SK-N-SH treated with all-trans-retinoic acid at 6 μM for 48 hours (cell line): ENCODE measurements around the gene SHB.

Experiments used
- ATAC-seq: fragments of 200-7000 bp; cut with Tn5 transposase; 3 replicates; pipeline ENCODE4 v1.9.1; 2020; ENCODE audit warnings: mild to moderate bottlenecking, moderate library complexity
- ARNTL ChIP-seq: fragments of 450-650 bp; formaldehyde crosslinking; IDR thresholded peaks from 2 replicates; pipeline ENCODE4 v1.5.0; 2020; ENCODE audit warnings: low read depth, mild to moderate bottlenecking, moderate library complexity, borderline replicate concordance
- BACH2 ChIP-seq: fragments of 250-450 bp; sonication (Bioruptor Pico); IDR thresholded peaks from 2 replicates; pipeline ENCODE4 v1.9.0; 2021; ENCODE audit warnings: mild to moderate bottlenecking, borderline replicate concordance
- CSDC2 ChIP-seq: fragments of 250-450 bp; sonication (Bioruptor Pico); IDR thresholded peaks from 2 replicates; pipeline ENCODE4 v1.5.0; 2020; ENCODE audit warnings: mild to moderate bottlenecking, moderate library complexity
- ESRRG ChIP-seq: fragments of 250-450 bp; sonication (Bioruptor Pico); IDR thresholded peaks from 2 replicates; pipeline ENCODE4 v1.6.1; 2021; ENCODE audit warnings: mild to moderate bottlenecking
- GLIS3 ChIP-seq: fragments of 250-450 bp; sonication (Bioruptor Pico); IDR thresholded peaks from 2 replicates; pipeline ENCODE4 v1.5.0; 2020; ENCODE audit warnings: mild to moderate bottlenecking, moderate library complexity
- ISL1 ChIP-seq: fragments of 250-450 bp; sonication (Bioruptor Pico); IDR thresholded peaks from 2 replicates; pipeline ENCODE4 v2.1.2; 2022; ENCODE audit warnings: mild to moderate bottlenecking, moderate library complexity
- OSR1 ChIP-seq: fragments of 250-450 bp; sonication (Bioruptor Pico); IDR thresholded peaks from 2 replicates; pipeline ENCODE4 v1.8.0; 2022; ENCODE audit warnings: moderate library complexity, mild to moderate bottlenecking, inconsistent platforms
- PPARA ChIP-seq: fragments of 250-450 bp; sonication (Bioruptor Pico); IDR thresholded peaks from 2 replicates; pipeline ENCODE4 v1.5.0; 2020; ENCODE audit warnings: mild to moderate bottlenecking, borderline replicate concordance
- RARB ChIP-seq: fragments of 250-450 bp; sonication (Bioruptor Pico); IDR thresholded peaks from 2 replicates; pipeline ENCODE4 v1.8.0; 2021; ENCODE audit warnings: mild to moderate bottlenecking, moderate library complexity
- SNAI2 ChIP-seq: fragments of 250-450 bp; sonication (Bioruptor Pico); IDR thresholded peaks from 2 replicates; pipeline ENCODE4 v1.5.0; 2020; ENCODE audit warnings: mild to moderate bottlenecking, moderate library complexity
- TCF4 ChIP-seq: fragments of 250-450 bp; sonication (Bioruptor Pico); IDR thresholded peaks from 2 replicates; pipeline ENCODE4 v1.8.0; 2021; ENCODE audit warnings: mild to moderate bottlenecking, moderate library complexity, borderline replicate concordance
- TOX ChIP-seq: fragments of 250-450 bp; sonication (Bioruptor Pico); IDR thresholded peaks from 2 replicates; pipeline ENCODE4 v1.8.0; 2021; ENCODE audit warnings: mild to moderate bottlenecking, moderate library complexity, borderline replicate concordance
- ZFP3 ChIP-seq: fragments of 250-450 bp; sonication (Bioruptor Pico); IDR thresholded peaks from 2 replicates; pipeline ENCODE4 v1.5.0; 2020; ENCODE audit warnings: mild to moderate bottlenecking, moderate library complexity
- ZFP30 ChIP-seq: fragments of 450-650 bp; formaldehyde crosslinking; IDR thresholded peaks from 2 replicates; pipeline ENCODE4 v1.5.0; 2022; ENCODE audit warnings: mild to moderate bottlenecking, moderate library complexity
- ZNF565 ChIP-seq: fragments of 450-650 bp; formaldehyde crosslinking; conservative IDR thresholded peaks from 2 replicates; pipeline ENCODE4 v1.5.0; 2020; ENCODE audit warnings: low read depth, mild to moderate bottlenecking, moderate library complexity
- ZNF70 ChIP-seq: fragments of 450-650 bp; formaldehyde crosslinking; IDR thresholded peaks from 2 replicates; pipeline ENCODE4 v1.5.0; 2020; ENCODE audit warnings: mild to moderate bottlenecking, moderate library complexity
- ZNF8 ChIP-seq: fragments of 450-650 bp; formaldehyde crosslinking; IDR thresholded peaks from 2 replicates; pipeline ENCODE4 v1.5.0; 2020; ENCODE audit warnings: mild to moderate bottlenecking, moderate library complexity
- TF ChIP-seq, protein P1 (sequence below): fragments of 250-450 bp; sonication (Bioruptor Pico); IDR thresholded peaks from 2 replicates; pipeline ENCODE4 v1.5.0; 2020; ENCODE audit warnings: mild to moderate bottlenecking, moderate library complexity
- TF ChIP-seq, protein P2 (sequence below): fragments of 250-450 bp; sonication (Bioruptor Pico); IDR thresholded peaks from 2 replicates; pipeline ENCODE4 v1.8.0; 2020; ENCODE audit warnings: mild to moderate bottlenecking, moderate library complexity, borderline replicate concordance
- TF ChIP-seq, protein P3 (sequence below): fragments of 250-450 bp; sonication (Bioruptor Pico); IDR thresholded peaks from 2 replicates; pipeline ENCODE4 v1.5.1; 2021; ENCODE audit warnings: mild to moderate bottlenecking, moderate library complexity
- TF ChIP-seq, protein P4 (sequence below): fragments of 250-450 bp; sonication (Bioruptor Pico); IDR thresholded peaks from 2 replicates; pipeline ENCODE4 v1.8.0; 2021; ENCODE audit warnings: low read depth, mild to moderate bottlenecking, moderate library complexity, borderline replicate concordance
- TF ChIP-seq, protein P5 (sequence below): fragments of 250-450 bp; sonication (Bioruptor Pico); IDR thresholded peaks from 2 replicates; pipeline ENCODE4 v1.5.1; 2020; ENCODE audit warnings: low read depth, mild to moderate bottlenecking, moderate library complexity

SHB gene

DNA sequence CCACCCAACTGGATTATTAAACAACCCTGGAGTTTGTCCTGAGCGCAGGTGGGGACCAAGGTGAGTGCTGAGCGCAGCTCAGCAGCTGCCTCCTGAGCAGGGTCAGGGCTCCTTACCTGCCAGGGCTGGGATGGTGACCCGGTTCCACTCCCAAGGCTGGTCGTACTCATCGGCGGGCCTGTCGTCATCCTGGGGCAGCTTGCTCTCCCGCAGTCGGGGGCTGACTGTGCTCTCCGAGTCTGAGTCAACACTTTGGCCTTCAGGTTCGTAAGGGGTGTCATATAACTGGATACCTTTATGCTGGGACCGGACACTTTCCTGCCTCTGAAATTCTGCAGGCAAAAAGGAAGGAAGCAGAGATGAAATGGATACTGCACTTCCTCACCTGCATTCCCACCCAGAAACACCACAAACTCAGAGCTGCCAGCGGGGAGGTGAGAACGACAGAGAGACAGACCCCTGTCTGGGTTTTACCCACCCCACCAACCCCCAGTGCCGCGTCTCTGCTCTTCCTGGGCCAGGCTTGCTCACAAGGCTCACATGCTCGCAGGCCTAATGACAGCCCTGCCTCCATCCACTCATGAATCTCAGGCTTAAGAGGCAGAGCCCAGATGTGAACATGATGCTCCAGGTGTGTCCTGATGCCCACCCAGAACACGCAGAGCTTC lies 94.4 kb downstream of the SHB start:
- ATAC-seq: peak; percentile 78
- TF ChIP-seq CSDC2 (CRISPR knock-in tag) (no peak), ZNF70 (no peak), BACH2 (CRISPR knock-in tag) (no peak), ISL1 (no peak), ZNF565 (no peak), TCF4 (CRISPR knock-in tag) (no peak), ARNTL (no peak), RARB (CRISPR knock-in tag) (no peak), GLIS3 (CRISPR knock-in tag) (no peak), ZFP30 (CRISPR knock-in tag) (no peak), ZNF8 (no peak), SNAI2 (CRISPR knock-in tag) (no peak), ZFP3 (CRISPR knock-in tag) (no peak), OSR1 (CRISPR knock-in tag) (no peak), TOX (no peak)
- TF ChIP-seq, protein P1, sequence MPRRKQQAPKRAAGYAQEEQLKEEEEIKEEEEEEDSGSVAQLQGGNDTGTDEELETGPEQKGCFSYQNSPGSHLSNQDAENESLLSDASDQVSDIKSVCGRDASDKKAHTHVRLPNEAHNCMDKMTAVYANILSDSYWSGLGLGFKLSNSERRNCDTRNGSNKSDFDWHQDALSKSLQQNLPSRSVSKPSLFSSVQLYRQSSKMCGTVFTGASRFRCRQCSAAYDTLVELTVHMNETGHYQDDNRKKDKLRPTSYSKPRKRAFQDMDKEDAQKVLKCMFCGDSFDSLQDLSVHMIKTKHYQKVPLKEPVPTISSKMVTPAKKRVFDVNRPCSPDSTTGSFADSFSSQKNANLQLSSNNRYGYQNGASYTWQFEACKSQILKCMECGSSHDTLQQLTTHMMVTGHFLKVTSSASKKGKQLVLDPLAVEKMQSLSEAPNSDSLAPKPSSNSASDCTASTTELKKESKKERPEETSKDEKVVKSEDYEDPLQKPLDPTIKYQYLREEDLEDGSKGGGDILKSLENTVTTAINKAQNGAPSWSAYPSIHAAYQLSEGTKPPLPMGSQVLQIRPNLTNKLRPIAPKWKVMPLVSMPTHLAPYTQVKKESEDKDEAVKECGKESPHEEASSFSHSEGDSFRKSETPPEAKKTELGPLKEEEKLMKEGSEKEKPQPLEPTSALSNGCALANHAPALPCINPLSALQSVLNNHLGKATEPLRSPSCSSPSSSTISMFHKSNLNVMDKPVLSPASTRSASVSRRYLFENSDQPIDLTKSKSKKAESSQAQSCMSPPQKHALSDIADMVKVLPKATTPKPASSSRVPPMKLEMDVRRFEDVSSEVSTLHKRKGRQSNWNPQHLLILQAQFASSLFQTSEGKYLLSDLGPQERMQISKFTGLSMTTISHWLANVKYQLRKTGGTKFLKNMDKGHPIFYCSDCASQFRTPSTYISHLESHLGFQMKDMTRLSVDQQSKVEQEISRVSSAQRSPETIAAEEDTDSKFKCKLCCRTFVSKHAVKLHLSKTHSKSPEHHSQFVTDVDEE (CRISPR knock-in tag): no peak
- TF ChIP-seq, protein P2, sequence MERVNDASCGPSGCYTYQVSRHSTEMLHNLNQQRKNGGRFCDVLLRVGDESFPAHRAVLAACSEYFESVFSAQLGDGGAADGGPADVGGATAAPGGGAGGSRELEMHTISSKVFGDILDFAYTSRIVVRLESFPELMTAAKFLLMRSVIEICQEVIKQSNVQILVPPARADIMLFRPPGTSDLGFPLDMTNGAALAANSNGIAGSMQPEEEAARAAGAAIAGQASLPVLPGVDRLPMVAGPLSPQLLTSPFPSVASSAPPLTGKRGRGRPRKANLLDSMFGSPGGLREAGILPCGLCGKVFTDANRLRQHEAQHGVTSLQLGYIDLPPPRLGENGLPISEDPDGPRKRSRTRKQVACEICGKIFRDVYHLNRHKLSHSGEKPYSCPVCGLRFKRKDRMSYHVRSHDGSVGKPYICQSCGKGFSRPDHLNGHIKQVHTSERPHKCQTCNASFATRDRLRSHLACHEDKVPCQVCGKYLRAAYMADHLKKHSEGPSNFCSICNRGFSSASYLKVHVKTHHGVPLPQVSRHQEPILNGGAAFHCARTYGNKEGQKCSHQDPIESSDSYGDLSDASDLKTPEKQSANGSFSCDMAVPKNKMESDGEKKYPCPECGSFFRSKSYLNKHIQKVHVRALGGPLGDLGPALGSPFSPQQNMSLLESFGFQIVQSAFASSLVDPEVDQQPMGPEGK (CRISPR knock-in tag): no peak
- TF ChIP-seq, protein P3, sequence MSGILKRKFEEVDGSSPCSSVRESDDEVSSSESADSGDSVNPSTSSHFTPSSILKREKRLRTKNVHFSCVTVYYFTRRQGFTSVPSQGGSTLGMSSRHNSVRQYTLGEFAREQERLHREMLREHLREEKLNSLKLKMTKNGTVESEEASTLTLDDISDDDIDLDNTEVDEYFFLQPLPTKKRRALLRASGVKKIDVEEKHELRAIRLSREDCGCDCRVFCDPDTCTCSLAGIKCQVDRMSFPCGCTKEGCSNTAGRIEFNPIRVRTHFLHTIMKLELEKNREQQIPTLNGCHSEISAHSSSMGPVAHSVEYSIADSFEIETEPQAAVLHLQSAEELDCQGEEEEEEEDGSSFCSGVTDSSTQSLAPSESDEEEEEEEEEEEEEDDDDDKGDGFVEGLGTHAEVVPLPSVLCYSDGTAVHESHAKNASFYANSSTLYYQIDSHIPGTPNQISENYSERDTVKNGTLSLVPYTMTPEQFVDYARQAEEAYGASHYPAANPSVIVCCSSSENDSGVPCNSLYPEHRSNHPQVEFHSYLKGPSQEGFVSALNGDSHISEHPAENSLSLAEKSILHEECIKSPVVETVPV (CRISPR knock-in tag): no peak
- TF ChIP-seq, protein P4, sequence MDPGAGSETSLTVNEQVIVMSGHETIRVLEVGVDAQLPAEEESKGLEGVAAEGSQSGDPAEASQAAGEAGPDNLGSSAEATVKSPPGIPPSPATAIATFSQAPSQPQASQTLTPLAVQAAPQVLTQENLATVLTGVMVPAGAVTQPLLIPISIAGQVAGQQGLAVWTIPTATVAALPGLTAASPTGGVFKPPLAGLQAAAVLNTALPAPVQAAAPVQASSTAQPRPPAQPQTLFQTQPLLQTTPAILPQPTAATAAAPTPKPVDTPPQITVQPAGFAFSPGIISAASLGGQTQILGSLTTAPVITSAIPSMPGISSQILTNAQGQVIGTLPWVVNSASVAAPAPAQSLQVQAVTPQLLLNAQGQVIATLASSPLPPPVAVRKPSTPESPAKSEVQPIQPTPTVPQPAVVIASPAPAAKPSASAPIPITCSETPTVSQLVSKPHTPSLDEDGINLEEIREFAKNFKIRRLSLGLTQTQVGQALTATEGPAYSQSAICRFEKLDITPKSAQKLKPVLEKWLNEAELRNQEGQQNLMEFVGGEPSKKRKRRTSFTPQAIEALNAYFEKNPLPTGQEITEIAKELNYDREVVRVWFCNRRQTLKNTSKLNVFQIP (CRISPR knock-in tag): no peak
- TF ChIP-seq, protein P5, sequence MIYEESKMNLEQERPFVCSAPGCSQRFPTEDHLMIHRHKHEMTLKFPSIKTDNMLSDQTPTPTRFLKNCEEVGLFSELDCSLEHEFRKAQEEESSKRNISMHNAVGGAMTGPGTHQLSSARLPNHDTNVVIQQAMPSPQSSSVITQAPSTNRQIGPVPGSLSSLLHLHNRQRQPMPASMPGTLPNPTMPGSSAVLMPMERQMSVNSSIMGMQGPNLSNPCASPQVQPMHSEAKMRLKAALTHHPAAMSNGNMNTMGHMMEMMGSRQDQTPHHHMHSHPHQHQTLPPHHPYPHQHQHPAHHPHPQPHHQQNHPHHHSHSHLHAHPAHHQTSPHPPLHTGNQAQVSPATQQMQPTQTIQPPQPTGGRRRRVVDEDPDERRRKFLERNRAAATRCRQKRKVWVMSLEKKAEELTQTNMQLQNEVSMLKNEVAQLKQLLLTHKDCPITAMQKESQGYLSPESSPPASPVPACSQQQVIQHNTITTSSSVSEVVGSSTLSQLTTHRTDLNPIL: no peak

DNA sequence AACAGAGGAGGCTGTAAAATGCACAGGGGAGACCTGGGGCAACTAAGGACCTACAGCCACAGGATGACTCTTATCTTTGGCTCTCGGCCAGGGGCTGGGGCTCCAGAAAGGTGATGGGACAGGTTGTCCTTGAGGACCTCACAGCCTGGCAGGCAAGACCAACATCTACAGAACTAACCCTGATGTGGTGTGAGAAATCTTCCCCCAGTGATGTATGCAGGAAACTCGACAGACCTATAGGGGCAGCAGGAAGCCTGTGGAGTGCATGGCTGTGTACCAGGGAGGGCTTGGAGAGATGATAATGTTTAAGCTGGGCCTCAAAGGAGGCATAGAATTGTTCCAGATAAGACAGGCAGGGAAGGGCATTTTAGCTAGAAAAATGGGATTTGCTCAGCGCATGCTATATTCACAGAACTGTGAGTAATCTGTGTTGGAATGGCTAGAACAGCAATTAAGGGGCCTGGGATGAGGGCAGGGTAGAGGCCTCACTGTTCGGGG lies 96.6 kb downstream of the SHB start:
- TF ChIP-seq, protein P4 (CRISPR knock-in tag): no peak
- TF ChIP-seq ESRRG (CRISPR knock-in tag) (no peak), SNAI2 (CRISPR knock-in tag) (no peak), OSR1 (CRISPR knock-in tag) (no peak), TCF4 (CRISPR knock-in tag) (no peak), ARNTL (no peak), CSDC2 (CRISPR knock-in tag) (no peak), ZNF70 (no peak), ISL1 (no peak), ZNF8 (no peak), PPARA (CRISPR knock-in tag) (no peak), GLIS3 (CRISPR knock-in tag) (no peak), BACH2 (CRISPR knock-in tag) (no peak), TOX (no peak), ZNF565 (no peak), RARB (CRISPR knock-in tag) (no peak)
- TF ChIP-seq, protein P5: no peak
- TF ChIP-seq, protein P2 (CRISPR knock-in tag): no peak
- TF ChIP-seq, all 23 proteins: peak for 0
- ATAC-seq: peak; percentile 33; the same call in 2 of the 3 replicates
